Peyer's patch (tissue), 4 donors: ENCODE results near the gene SLC35F2. TPM values are rescaled to one million over a fixed set of nuclear protein-coding genes. Genes with fewer than 3 reads are reported as not detected.

Experiments
- DNase-seq, 3 donors: peaks; one replicate each; pipeline ENCODE4 v3.0.0-alpha.2; 2017 to 2019
- H3K27ac ChIP-seq, 4 donors: fragments of 200-600 bp; sonication (generic); one replicate each; pipeline ENCODE4 v1.5.1; 2016 to 2019
- H3K27me3 ChIP-seq, 2 donors: fragments of 200-600 bp; sonication (generic); one replicate each; pipeline ENCODE4 v1.5.1; 2019
- H3K36me3 ChIP-seq, 3 donors: fragments of 200-600 bp; sonication (generic); one replicate each; pipeline ENCODE4 v1.5.1; 2016 to 2019
- H3K4me1 ChIP-seq, 4 donors: fragments of 200-600 bp; sonication (generic); one replicate each; pipeline ENCODE4 v1.5.1; 2016 to 2019
- H3K4me3 ChIP-seq, 4 donors: fragments of 200-600 bp; sonication (generic); 1 replicate in 3 of 4; 2 replicates in 1 of 4; pipeline ENCODE4 v1.5.1; 2016 to 2019; ENCODE audit warnings: mild to moderate bottlenecking in 1 of 4
- H3K9me3 ChIP-seq, 4 donors: fragments of 200-600 bp; sonication (generic); one replicate each; pipeline ENCODE4 v1.5.1; 2016 to 2019; ENCODE audit warnings: mild to moderate bottlenecking in 1 of 4
- POLR2A ChIP-seq, 2 donors: fragments of 450-650 bp; IDR thresholded peaks; one replicate each; pipeline ENCODE4 v1.5.1; 2017; ENCODE audit warnings: antibody characterized with exemption in 2 of 2, mild to moderate bottlenecking in 2 of 2, moderate library complexity in 2 of 2
- total RNA-seq, 4 donors: library from RNA; depleted of rRNA; stranded (reverse); fragments of >200 nt; gene quantifications; one replicate each; pipeline ENCODE4 v1.1.0, GENCODE V29; 2016
- TF ChIP-seq, protein P1 (sequence below), 6 experiments: fragments of 450-650 bp in 4 of 6; fragments of 200-600 bp in 2 of 6; sonication (generic) in 1 of 6; IDR thresholded peaks; one replicate each; pipeline ENCODE4 v1.5.1; 2017 to 2019; ENCODE audit warnings: antibody characterized with exemption in 6 of 6, mild to moderate bottlenecking in 3 of 6, moderate library complexity in 1 of 6

SLC35F2 gene
- total RNA-seq, 4 donors from 2014 or later = 9.1 to 28.5 (median 20.1) TPM

DNA sequence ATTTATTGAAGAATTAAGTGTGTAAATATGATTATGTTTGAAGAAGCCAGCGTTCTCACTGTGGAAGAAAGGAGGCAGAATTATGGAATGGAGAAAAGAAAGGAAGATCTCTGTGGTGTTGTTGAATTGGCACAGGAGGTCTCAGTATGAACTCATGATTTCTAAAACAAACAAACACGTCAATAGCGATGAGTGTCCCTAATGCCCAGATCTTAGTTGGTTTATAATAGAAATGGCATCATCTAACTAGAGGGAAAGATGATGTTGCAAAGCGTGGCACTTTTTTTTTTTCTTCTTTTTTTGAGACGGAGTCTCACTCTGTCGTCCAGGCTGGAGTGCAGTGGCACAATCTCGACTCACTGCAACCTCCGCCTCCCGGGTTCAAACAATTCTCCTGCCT is 107.5 kb downstream of the SLC35F2 start:
- no peaks in the 10 kb centered on the region for H3K27me3 ChIP-seq
- no peaks in the 10 kb centered on the region for H3K4me1 ChIP-seq
- H3K4me3 ChIP-seq = no peak overlapping the region
- H3K9me3 ChIP-seq = no peaks in the 10 kb centered on the region
- no peak for TF ChIP-seq POLR2A (IDR thresholded peaks at IDR 0.05)
- TF ChIP-seq, protein P1, sequence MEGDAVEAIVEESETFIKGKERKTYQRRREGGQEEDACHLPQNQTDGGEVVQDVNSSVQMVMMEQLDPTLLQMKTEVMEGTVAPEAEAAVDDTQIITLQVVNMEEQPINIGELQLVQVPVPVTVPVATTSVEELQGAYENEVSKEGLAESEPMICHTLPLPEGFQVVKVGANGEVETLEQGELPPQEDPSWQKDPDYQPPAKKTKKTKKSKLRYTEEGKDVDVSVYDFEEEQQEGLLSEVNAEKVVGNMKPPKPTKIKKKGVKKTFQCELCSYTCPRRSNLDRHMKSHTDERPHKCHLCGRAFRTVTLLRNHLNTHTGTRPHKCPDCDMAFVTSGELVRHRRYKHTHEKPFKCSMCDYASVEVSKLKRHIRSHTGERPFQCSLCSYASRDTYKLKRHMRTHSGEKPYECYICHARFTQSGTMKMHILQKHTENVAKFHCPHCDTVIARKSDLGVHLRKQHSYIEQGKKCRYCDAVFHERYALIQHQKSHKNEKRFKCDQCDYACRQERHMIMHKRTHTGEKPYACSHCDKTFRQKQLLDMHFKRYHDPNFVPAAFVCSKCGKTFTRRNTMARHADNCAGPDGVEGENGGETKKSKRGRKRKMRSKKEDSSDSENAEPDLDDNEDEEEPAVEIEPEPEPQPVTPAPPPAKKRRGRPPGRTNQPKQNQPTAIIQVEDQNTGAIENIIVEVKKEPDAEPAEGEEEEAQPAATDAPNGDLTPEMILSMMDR (IDR thresholded peaks at IDR 0.05) = no peak
- DNase-seq = no peak
- H3K36me3 ChIP-seq = no peaks in the 10 kb centered on the region
- no peak overlapping the region for H3K27ac ChIP-seq

DNA sequence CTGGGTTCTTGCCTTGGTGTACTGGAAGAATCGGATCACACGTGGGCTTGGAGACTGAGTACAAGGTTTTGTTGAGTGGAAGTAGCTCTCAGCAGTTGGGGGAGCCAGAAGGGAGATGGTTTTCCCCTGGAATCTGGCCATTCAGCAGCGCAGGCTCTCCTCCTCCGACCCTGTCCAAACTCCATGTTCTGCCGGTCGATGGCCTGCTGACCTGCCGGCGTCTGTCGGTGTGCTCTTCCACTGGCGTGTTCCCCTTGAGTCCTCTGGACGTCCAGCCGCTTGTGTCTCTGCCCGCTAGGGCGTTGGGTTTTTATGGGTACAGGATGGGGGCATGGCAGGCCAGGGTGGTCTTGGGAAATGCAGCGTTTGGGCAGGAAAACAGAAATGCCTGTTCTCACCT is 108.3 kb downstream of the SLC35F2 start:
- TF ChIP-seq POLR2A (IDR thresholded peaks at IDR 0.05) = no peak
- TF ChIP-seq, protein P1 (IDR thresholded peaks at IDR 0.05) = no peak
- no peaks in the 10 kb centered on the region for H3K9me3 ChIP-seq
- H3K4me3 ChIP-seq = no peak overlapping the region

DNA sequence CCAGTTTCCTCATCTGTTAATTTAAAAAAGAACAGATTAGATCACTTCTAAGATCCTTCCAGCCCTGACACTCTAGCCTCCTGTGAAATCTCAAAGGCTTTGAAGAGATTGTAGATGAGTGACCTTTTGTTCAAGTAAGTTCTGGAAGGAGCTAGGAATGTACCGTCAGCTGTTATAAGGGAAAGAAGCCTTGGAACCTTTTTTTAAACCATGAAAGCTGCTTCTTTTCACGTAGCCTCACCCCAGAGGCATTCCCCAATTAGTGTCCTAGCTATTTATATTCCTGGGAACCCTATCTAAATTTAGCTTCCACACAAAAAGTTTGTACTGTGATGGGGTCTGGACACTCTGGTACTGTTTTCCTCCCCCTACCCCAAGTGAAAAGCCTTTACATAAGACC is 111.0 kb downstream of the SLC35F2 start:
- Histone ChIP-seq H3K4me1 (no peaks in the 10 kb centered on the region), H3K4me3 (no peak overlapping the region), H3K27me3 (no peaks in the 10 kb centered on the region), H3K36me3 (no peaks in the 10 kb centered on the region), H3K9me3 (no peaks in the 10 kb centered on the region), H3K27ac (no peak overlapping the region)
- no peak for TF ChIP-seq POLR2A (IDR thresholded peaks at IDR 0.05)
- TF ChIP-seq, protein P1 (IDR thresholded peaks at IDR 0.05) = no peak
- no peak for DNase-seq

More for the DNA sequence above, 108.3 kb downstream of the SLC35F2 start:
- Histone ChIP-seq H3K27ac (no peak overlapping the region), H3K36me3 (no peaks in the 10 kb centered on the region), H3K4me1 (no peaks in the 10 kb centered on the region), H3K27me3 (no peaks in the 10 kb centered on the region)
- no peak for DNase-seq

DNA sequence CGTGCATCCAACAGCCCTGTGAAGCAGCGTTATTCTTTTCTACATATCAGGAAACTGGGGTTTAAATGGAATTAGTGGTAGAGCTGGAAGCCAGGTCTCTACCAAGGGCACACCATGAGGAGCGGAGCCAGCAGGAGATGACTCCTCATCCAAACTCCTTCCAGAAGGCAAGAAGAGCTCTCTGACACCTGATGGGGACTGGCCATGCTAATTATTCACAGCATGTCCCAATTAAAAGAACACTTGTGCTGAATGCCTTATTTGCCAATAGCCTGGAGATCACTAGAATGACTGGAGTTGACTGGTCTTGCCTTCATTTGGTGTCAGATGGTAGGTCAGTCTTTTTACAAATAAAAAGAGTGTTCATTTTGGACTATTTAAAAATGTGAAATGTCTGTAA is 113.9 kb downstream of the SLC35F2 start:
- Histone ChIP-seq H3K4me1 (no peaks in the 10 kb centered on the region), H3K4me3 (no peak overlapping the region), H3K36me3 (no peaks in the 10 kb centered on the region), H3K27ac (no peak overlapping the region), H3K27me3 (no peaks in the 10 kb centered on the region), H3K9me3 (no peaks in the 10 kb centered on the region)
- TF ChIP-seq POLR2A (IDR thresholded peaks at IDR 0.05) = no peak
- TF ChIP-seq, protein P1 (IDR thresholded peaks at IDR 0.05) = no peak
- DNase-seq = no peak

DNA sequence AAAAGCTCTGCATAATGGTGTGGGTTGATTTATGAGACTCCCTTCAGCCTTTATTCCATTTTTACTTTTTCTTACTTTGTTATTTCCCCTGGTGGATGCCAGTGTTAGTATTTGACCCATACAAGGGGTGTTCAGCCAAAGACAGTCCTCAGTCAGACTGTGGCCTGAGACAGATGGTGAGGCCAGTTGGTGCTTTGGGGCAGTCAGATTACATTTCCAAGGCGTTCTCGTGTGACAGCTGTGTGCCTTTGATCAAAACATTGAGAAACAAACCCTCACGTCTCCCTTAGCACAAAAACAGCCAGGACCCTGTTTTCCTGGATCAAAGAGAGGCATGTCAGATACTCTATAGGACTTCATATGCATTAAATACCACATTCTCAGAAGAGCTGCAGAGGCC is 115.4 kb downstream of the SLC35F2 start:
- Histone ChIP-seq H3K4me1 (no peaks in the 10 kb centered on the region), H3K27me3 (no peaks in the 10 kb centered on the region), H3K4me3 (no peak overlapping the region), H3K36me3 (no peaks in the 10 kb centered on the region), H3K27ac (no peak overlapping the region), H3K9me3 (no peaks in the 10 kb centered on the region)
- TF ChIP-seq POLR2A (IDR thresholded peaks at IDR 0.05) = no peak
- TF ChIP-seq, protein P1 (IDR thresholded peaks at IDR 0.05) = no peak
- DNase-seq = no peak
